ENCODE measurements around the gene SUPT6H.

The SUPT6H gene

DNA sequence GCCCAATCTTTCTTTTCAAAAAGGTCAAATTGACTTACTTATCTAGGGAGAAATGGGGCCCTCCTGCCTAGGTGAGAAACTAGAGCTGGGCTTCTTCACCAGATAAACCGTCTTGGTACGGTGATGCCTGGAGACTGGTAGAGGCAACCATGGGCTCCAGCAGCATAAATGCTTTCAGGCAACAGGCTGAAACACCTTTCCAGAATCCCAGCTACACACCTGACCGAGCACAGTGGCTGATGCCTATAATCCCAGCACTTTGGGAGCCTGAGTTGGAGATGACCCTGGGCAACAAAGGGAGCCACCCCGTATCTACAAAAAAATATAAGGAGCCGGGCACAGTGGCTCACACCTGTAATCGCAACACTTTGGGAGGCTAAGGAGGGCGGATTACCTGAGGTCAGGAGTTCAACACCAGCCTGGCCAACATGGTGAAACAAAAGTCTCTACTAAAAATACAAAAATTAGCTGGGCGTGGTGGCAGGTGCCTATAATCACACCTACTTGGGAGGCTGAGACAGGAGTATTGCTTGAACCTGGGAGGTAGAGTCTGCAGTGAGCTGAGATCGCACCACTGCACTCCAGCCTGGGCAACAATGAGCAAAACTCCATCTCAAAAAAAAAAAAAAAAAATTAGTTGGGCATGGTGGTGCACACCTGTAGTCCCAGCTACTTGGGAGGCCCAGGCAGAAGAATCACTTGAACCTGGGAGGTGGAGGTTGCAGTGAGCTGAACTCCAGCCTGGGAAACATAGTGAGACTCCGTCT is 89.8 kb downstream of the SUPT6H start:
- DNase-seq: no peak
